ENCODE results near the gene LRSAM1.

Gene LRSAM1

GRCh38 chr9:127500399-127500798, 49.1 kb downstream of the LRSAM1 start:
- DNase-seq, result no peak

- DNase-seq, result no peak
Observed at GRCh38 chr9:127500862-127501261, 49.6 kb downstream of the LRSAM1 start.

- DNase-seq, result no peak
Observed at GRCh38 chr9:127501821-127502343, 50.6 kb downstream of the LRSAM1 start.

GRCh38 chr9:127502706-127503378, 51.5 kb downstream of the LRSAM1 start:
- DNase-seq, result no peak

- no peak for DNase-seq
Observed at GRCh38 chr9:127503379-127503921, 52.1 kb downstream of the LRSAM1 start.

- DNase-seq, result peak; percentile 60 to 70
Observed at GRCh38 chr9:127503947-127504886, 52.9 kb downstream of the LRSAM1 start.

- DNase-seq, result no peak
Observed at GRCh38 chr9:127504887-127505251, 53.6 kb downstream of the LRSAM1 start.

GRCh38 chr9:127505396-127506116, 54.2 kb downstream of the LRSAM1 start:
- DNase-seq, result peak; percentile 13 to 30

GRCh38 chr9:127506117-127506813, 55.0 kb downstream of the LRSAM1 start:
- DNase-seq, result no peak

- no peak for DNase-seq
Observed at GRCh38 chr9:127506814-127507750, 55.8 kb downstream of the LRSAM1 start.

GRCh38 chr9:127507751-127508648, 56.7 kb downstream of the LRSAM1 start:
- no peak for DNase-seq

- no peak for DNase-seq
Observed at GRCh38 chr9:127508901-127509260, 57.6 kb downstream of the LRSAM1 start.

- no peak for DNase-seq
Observed at GRCh38 chr9:127509261-127509954, 58.1 kb downstream of the LRSAM1 start.

GRCh38 chr9:127509955-127510299, 58.6 kb downstream of the LRSAM1 start:
- DNase-seq, result no peak

- DNase-seq, result no peak
Observed at GRCh38 chr9:127514468-127514867, 63.2 kb downstream of the LRSAM1 start.

- DNase-seq, result no peak
Observed at GRCh38 chr9:127516835-127517607, 65.7 kb downstream of the LRSAM1 start.

- DNase-seq, result no peak
Observed at GRCh38 chr9:127517620-127518019, 66.3 kb downstream of the LRSAM1 start.

GRCh38 chr9:127518091-127518856, 67.0 kb downstream of the LRSAM1 start:
- DNase-seq, result no peak
